CD4-positive, alpha-beta T cell treated with Interferon gamma for 1 hour (primary cell): ENCODE measurements around the gene BCL2A1.
"Not testable (repeated sequence)": the region's sequence is repeated elsewhere in the genome, so short reads cannot be mapped to it uniquely, and the experiment has no call there.

Experiments used
- DNase-seq: peaks from one replicate; pipeline ENCODE4 v3.0.0-alpha.2; 2020

Gene BCL2A1

DNA sequence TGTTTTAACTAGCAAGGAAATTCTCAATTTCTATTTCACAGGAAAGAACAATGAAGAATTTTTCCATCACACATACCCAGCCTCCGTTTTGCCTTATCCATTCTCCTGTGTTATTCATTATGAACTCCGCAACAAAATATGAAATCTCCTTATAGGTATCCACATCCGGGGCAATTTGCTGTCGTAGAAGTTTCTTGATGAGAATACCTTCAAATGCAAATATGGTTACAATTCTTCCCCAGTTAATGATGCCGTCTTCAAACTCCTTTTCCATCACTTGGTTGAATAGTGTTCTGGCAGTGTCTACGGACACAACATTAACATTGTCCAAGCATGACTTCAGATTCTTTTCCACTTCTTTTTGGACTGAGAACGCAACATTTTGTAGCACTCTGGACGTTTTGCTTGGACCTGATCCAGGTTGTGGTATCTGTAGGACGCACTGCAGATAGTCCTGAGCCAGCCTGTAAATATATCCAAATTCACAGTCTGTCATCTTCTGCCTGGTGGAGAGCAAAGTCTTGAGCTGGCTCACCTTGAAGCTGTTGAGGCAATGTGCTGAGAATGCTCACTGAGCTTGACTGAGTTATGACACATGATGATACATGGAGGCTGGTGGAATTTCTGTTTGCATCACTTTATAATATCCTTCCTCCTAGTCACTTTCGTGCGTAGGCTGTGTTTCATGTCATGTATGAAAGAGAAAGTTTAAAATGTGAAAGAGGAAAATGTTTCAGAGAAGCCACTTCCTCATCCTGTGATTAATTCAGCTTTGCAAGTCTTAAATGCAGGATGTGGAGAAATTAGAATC is at the start of gene BCL2A1:
Gene BCL2A1, minus strand, starts transcription at position 573 of the 811 bp plus-strand sequence. Its CDS starts 77 bp downstream, at position 496.
- peak; percentile 72 for DNase-seq

DNA sequence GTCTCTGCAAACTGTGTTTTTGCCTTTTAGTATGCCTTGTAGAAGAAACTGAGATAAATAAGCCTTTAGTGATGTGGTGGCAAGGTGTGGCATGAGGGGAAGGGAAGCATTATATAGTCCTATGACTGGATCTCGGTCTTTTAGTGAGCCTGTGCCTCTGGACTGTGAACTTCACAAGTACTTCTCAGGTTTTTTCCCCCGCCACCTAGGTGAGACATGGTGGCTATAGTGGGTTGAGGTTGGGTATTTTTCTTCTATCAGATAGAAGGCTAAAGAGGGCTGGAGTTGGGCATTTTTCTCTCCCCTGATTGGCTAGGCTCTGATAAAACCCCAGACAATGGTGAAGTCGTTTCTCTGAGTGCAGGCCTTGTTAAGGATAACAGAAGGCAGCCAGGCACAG is 49.7 kb upstream of the BCL2A1 start:
- DNase-seq, result no peak

DNA sequence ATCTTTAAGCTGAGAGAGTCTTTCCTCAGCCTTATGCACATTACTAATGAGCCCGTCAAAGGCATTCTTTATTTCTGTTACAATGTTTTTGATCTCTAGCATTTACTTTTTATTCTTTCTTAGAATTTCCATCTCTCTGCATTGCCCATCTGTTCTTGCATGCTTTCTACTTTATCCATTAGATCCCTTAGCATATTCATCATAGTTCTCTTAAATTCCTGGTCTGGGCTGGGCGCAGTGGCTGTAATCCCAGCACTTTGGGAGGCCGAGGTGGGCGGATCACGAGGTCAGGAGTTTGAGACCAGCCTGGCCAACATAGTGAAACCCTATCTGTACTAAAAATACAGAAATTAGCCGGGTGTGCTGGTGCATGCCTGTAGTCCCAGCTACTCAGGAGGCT is 49.2 kb upstream of the BCL2A1 start:
- DNase-seq, result not testable (repeated sequence)

DNA sequence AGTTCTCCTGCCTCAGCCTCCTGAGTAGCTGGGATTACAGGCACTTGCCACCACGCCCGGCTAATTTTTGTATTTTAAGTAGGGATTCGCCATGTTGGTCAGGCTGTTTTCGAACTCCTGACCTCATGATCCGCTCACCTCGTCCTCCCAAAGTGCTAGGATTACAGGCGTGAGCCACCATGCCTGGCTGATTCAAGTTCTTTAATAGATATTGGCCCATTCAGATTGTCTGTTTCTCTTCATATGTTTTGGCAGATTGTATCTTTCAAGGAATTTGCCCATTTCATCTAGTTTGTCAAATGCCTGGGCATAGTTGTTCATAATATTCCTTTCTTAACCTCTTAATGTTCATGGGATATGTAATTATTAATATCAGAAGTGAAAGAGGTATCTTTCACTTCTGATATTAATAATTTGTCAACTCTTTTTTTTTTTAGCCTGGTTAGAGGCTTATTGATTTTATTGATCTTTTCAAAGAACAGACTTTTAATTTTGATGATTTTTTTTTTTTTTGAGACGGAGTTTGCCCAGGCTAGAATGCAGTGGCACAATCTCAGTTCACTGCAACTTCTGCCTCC is 48.3 kb upstream of the BCL2A1 start:
- no peak for DNase-seq

DNA sequence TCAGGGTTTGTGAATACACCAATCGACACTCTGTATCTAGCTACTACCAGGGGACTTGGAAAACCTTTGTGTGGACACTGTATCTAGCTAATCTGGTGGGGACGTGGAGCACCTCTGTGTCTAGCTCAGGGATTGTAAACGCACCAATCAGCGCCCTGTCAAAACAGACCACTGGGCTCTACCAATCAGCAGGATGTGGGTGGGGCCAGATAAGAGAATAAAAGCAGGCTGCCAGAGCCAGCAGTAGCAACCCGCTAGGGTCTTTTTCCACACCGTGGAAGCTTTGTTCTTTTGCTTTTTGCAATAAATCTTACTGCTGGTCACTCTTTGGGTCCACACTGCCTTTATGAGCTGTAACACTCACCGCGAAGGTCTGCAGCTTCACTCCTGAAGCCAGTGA is 46.1 kb upstream of the BCL2A1 start:
- DNase-seq, result not testable (repeated sequence)

DNA sequence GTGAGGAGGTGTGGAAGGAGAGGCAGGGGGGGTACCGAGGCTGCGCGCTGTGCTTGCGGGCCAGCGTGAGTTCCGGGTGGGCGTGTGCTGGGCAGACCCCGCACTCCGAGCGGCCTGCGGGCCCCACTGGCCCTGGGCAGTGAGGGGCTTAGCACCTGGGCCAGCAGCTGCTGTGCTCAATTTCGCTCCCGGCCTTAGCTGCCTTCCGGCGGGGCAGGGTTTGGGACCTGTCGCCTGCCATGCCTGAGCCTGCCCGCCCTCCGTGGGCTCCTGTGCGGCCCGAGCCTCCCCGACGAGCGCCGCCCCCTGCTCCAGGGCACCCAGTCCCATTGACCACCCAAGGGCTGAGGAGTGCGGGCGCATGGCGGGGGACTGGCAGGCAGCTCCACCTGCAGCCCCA is 45.5 kb upstream of the BCL2A1 start:
- not testable (repeated sequence) for DNase-seq

DNA sequence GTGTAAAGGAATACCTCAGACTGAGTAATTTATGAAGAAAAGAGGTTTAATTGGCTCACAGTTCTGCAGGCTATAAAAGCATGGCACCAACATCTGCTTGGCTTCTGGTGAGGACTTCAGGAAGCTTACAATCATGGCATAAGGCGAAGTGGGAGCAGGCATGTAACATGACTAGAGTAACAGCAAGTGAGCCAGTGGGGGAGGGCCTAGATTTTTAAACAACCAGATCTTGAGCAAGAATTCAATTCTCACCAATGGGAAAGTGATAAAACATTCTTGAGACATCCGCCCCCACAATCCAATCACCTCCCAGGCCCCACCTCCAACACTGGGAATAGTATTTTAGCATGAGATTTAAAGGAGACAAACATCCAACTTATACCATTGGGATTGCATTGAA is 44.2 kb upstream of the BCL2A1 start:
- DNase-seq, result no peak

DNA sequence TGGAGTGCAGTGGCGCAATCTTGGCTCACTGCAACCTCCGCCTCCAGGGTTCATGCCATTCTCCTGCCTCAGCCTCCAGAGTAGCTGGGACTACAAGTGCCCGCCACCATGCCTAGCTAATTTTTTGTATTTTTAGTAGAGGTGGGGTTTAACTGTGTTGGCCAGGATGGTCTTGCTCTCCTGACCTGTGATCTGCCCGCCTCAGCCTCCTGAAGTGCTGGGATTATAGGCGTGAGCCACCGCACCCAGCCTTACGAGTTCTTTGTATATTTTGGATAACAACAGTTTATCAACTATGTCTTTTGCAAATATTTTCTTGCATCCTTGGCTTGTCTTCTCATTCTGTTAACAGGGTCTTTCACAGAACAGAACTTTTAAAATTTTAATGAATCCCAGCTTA is 43.2 kb upstream of the BCL2A1 start:
- not testable (repeated sequence) for DNase-seq

DNA sequence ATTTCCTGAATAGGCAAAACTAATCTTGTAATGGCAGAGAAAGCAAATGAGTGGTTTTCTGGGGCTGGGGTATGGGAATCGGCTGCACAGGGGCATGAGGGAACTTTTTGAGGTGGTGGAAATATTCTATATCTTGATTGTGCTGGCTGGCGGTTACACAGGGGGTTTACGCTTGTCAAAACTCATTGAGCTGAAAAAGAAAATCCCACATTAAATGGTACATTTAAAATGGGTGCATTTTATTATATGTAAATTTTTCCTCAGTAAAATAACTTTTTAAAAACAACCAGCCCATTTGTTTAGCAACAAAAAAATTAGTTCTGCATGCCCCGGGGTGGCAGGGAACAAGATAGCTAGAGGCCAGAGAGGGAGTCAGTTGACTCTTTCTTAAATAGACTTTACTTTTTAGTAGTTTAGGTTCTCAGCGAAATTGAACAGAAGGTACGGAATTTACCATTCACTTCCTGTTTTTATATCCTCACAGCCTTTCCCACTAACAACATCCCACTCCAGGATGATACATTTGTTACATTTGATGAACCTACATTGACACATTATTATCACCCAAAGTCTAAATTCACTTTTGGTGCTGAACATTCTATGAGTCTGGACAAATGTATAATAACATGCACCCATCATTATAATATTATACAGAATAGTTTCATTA is 41.2 kb upstream of the BCL2A1 start:
- DNase-seq, result no peak

DNA sequence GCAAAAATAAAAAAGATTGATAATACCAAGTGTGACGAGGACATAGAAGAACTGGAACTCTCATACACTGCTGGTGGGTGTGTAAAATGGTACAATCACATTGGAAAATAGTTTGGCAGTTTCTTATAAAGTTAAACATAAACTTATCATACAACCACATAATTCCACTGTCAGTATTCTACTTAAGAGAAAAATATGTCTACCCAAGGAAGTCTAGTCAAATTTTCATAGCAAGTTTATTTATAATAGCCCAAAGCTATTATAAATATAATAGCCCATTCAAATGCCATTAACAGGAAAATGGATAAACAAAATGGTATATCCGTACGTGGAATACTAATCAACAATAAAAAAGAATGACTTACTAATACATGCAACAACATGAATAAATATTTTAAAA is 40.6 kb upstream of the BCL2A1 start:
- no peak for DNase-seq

DNA sequence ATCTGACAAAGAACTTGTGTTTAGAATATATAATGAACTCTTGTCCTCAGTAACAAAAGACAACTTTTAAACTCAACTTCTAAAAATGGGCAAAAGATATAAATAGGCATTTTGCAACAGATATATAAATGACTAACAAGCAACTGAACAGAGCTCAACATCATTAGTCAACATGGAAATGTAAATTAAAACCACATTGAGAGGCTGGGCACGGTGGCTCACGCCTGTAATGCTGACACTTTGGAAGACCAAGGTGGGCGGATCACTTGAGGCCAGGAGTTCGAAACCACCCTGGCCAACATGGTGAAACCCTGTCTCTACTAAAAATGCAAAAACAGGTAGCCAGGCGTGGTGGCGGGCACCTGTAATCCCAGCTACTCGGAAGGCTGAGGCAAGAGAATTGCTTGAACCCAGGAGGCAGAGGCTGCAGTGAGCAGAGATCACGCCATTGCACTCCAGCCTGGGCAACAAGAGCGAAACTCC is 40.1 kb upstream of the BCL2A1 start:
- DNase-seq, result not testable (repeated sequence)

DNA sequence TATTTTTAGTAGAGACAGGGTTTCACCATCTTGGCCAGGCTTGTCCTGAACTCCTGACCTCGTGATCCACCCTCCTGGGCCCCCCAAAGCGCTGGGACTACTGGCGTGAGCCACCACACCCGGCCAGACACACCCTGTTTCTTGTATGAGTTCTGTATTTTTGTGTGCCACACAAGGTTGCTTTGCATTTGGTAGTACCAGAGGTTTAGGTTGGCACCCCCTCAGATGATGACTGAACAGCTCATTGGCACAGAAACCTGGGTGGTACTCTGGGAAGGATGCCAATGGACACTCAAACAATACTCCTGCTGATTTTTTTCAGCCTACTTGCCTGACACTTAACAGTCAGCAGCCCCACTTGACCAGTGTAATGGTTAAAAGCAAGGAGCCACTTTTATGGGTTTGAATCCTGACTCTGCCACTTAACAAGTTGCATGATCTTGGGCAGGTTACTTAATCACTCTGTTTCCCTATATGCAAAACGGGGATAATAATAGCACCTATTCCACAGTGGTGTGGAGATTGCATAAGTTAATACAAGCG is 39.2 kb upstream of the BCL2A1 start:
- DNase-seq, result peak; percentile 10

DNA sequence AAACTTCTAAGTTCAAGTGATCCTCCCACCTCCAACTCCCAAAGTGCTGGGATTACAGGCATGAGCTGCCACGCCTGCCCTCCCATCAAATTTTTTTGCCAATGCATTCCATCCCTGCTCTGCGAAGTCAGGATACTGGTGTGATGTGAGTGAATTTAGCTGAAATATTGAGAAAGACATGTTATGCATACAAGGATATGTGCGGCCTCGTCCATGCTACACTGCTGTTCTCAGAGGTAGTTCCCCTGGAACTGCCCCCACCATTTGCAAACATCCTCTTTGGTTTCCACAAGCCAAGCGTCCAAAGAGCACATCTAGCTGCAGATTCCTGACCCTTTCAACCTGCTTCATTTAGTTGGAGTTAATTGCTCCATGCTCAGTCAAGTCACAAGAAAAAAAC is 36.5 kb upstream of the BCL2A1 start:
- no peak for DNase-seq

DNA sequence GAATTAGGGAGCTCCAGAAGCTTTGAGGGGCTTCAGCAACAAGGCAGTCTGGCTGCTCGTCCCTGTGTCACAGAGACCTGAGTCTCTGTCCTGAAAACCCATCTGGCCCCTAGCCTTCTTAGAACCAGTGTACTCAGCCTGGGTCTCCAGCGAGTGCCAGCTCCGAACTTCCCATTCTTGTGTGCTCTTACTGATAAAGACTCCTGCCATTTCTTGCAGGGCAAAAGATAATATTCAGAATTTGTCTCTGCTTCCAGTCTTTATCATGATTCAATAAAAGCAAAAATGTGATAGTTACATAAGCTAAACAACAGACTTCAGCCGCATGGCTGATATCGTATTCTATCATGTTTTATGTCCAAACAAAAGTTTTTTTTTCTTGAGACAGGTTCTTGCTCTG is 36.0 kb upstream of the BCL2A1 start:
- DNase-seq, result no peak

DNA sequence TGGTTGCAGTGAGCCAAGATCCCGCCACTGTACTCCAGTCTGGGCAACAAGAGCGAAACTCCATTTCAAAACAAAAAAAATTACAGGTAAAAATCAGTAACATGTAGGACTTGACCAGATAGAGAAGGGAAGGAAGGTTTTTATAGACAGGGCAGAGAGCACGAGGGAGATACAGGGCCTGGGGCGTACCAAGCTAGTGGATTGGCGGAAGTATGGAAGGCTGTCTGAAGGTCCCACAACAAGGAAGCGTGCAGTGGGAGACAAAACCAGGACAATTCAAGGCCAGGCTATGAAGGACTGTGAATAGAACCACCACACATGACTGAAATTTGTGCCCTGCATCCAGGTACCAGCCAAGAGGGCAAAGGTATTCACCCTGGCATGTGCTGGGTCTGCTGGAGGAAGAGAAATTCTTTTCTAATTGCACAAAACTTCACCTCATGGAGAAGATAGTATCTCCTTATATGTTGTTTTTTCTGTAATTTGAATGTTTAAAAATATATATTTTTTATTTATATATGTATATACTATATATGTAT is 33.0 kb upstream of the BCL2A1 start:
- DNase-seq, result no peak

DNA sequence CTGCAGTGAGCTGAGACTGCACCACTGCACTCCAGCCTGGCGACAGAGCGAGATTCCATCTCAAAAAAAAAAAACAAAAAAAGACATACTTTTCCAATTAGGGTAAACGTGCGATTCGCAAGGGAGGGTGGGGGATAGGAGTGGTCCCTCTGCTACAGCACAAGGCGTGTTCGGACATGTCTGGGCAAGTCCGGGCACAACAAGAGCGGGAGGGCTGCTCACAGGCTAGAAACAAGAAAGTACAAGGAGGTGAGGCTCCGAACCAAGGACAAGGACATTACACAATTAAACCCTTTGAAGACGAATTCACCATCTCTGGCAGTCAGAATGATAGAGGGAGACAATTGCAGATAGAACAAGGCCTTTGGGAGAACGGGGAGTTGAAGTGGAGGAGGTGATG is 32.2 kb upstream of the BCL2A1 start:
- no peak for DNase-seq

DNA sequence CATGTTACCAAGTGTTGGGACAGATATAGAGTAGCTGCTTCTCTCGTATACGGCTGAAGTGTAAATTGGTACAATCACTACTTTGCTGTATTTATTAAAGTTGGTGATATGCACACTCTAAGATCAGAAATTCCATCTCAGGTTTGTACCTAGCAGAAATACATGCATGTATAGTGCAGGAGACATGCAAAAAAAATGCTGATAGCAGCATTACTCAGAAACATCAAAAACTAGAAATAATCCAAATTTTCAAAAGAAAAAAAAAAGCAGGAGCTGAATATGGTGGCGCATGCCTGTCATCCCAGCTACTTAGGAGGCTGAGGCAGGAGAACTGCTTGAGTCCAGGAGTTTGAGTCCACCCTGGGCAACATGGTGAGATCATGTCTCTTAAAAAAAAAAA is 31.3 kb upstream of the BCL2A1 start:
- DNase-seq, result no peak

DNA sequence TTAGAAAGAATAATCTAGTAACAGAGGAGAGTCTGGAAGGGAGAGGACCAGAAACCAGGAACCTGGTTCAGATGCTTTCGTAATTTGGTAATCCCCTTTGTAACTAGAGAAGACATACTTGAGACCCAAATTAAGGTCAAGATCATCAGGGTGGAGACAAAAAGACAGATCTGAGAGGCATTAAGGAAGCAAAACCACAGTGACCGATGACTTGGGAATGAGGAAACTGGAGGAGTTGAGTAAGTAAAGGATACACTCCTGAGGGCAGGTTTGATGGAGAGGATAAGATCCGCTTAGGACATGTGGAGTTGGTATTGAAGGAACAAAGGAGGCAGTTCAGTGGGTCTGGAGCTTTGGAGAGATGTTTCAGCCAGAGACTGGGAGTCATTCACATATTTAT is 23.6 kb upstream of the BCL2A1 start:
- no peak for DNase-seq

DNA sequence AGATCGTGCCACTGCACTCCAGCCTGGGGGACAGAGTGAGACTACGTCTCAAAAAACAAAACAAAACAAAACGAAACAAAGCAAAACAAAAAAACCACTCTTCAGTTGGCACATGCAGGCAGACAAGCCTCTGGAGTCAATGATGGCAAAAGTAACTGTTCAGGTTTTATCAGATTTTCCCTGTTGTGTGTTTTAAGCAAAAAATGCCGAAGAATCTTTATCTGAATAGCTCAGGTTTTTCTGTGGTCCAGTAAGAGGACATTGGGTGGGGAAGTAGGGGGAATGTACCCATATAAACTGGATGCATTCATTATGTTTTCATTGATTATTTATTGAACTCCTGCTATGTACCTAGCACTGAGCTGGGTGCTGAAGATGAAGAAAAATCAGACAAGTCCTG is 20.8 kb upstream of the BCL2A1 start:
- no peak for DNase-seq

DNA sequence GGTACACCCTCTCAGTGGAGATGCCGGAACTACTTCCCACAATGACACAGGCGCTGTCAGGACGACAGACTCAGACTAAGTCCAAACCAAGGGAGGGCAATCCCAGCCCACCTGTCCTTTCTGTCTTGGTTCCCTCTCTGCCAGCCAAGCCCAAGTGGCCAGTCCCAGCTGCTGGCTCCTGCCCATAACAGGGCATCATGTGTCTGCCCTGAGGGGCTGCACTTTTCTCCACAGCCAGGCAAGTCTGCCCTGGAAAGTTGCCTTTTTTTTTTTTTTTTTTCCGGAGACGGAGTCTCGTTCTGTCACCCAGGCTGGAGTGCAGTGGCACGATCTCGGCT is 20.0 kb upstream of the BCL2A1 start:
- no peak for DNase-seq

DNA sequence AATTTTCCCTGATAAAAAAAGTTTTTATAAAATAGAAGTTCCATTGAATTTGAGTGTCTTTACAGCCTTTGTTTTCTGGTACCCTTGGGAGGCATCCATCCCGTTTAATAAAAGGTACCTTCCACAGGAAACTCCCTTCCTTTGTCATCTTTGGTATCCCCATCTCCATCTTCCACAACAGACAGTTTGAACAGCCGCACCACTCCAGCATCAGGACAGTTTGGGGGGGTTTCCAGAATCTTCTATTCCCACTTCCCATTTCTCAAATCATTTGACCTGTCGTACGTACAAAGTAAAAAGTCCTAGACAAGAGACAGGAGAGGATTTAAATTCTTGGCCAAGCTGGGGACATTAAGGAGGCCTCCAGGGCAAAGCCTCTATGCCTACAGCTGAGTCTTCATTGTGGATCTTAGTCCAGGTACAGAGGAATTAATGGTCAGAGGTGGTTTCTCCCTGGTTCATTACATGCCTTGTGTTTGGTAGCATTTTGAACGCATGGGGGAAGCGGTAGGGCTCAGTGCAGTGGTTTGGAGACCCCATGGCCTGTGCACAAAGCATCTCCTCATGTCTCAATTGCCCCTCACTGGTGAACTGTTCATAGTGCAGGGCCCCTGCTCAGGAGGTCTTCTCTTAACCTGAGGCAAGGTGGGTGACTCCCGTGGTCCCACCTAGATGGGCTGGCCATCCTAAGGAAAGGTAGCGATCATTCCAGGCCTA is 19.4 kb upstream of the BCL2A1 start:
- DNase-seq, result no peak

DNA sequence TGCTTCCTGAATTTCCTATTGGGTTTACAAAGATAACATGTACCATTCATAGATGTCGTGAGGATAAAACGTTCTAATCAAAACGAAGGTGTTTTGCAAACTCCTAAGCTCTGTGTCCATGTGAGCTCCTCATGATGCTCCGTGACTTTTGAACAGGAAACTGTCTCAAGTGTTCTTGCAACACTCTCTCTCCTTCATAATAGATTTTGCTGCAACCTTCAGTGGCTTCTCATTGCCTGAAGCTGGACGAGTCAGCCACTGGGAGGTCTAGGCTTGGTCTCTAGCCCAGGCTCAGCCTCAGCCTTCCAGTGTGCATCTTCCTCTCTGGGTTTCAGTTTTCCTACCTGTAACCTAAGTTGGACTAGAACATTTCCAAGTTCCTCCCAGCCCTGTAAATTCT is 18.7 kb upstream of the BCL2A1 start:
- DNase-seq, result peak; percentile 40

DNA sequence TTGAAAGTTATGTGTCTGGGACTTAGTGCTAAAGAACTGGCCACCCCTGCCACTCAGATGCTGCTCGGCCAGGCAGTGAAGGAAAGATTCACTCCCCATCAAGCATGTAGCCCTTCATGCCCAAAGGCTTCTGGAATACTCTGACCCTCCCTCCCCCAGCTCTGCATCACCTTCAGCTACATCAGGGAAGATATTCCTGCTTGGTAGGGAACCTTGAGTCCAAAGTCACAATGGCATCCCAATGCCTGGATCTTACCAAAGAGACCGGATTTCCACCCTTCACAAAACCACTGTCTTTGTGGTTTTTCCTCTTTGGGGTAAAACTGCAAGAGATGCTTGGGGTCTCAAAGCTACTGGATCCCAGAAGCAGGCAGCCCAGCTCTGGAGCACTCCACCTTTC is 18.2 kb upstream of the BCL2A1 start:
- DNase-seq, result no peak
